ENCODE results near the gene FSD1L.

The FSD1L gene

DNA sequence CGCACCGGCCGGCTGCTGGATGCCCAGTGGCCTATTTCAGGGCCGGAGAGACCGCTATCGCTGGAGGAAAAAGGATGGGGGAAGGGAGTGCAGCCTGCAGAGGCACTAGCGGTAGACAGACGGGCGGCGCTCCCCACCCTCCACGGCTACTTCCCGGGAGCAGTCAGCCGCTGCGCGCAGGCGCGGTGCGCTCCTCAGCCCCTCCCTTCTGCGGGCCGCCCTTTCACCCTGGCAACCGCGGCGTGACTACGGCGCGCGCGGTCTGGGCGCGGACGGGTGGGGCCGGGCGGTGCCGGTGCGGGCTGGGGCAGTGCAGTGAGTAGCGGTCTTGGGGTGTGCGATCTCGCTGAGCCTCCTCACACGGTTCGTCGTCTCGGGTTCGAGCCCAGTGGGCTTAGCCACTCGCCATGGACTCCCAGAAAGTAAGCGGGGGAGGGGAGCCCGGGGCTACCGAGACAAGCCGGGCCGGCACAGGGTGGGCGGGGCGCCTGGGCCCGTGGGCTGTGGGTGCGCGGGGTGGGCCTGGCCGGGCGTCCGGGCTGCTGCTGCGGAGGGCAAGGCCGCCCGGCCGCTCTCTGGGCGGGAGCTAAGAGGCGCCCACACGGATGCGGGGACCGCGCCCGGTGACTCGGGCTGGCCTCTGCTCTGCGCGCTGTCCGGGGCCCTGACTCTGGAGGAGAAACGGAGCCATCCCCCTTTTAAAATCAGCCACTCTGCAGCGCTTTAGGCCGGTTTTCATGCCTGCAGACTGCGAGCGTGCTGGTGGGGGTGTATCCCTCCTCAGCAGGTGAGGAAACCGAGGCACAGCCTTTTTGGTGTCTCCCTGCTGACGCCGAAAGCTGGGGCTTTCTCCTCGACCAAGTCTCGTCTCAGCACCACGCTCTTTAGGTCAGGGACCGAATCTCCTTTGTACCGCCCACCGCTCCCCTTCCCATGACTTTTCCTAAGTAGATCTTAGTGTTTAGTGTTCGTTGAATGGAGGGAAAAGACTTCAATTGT, at the start of gene FSD1L:
Gene FSD1L (plus strand): TSS at position 221 of the 999 bp plus-strand sequence. CDS start 187 bp downstream, at position 408.
- peak; percentile 84 for TF ChIP-seq POLR2A (IDR thresholded peaks at IDR 0.05; ENCODE audit: low read depth, low read length)

DNA sequence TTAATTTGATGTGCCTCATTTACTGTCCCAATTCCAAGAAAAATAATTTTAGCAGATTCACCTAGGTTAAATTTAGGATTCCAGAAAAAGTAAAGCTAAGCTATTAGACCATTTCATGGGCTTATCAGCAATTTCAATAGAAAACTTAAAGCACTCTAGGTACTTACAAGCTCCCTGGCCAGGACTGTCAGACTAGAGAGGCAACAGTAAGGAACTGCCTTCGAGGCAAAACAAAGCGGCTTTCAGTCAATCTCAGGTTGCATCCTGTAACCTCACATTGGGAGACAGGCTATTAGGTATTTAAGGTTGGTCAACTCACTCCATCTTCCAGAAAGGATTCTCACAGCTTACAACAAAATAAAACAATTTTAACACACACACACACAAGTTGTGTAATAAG, 48.7 kb upstream of the FSD1L start:
- FAIRE-seq (peak; percentile 48), DNase-seq (ENCODE audit: insufficient read length, low spot score) (no peak)
- TF ChIP-seq POLR2A (IDR thresholded peaks at IDR 0.05; ENCODE audit: low read depth, low read length), result no peak

More for the DNA sequence above, at the start of gene FSD1L:
- FAIRE-seq, result peak; percentile 91
- DNase-seq (ENCODE audit: insufficient read length, low spot score), result peak; percentile 99

DNA sequence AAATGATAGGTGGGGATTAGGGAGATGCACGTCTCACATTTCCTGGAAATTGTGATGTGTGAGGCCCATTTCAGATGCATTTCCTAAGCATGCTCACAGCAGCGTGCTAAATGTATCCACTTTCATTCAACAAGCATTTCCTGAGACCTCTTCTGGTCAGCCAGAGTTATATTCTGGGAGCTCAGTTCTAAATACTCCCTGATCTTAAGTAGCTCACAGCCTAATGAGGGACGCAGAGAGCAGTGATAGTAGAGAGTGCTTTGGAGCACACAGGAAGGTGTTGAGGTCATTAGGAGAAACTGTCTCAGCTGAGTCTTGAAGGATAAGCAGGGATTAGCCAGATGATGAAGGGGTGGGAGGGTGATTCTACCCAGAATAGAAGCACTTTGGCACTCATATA, 46.2 kb upstream of the FSD1L start:
- TF ChIP-seq POLR2A (IDR thresholded peaks at IDR 0.05; ENCODE audit: low read depth, low read length), result no peak
- DNase-seq (ENCODE audit: insufficient read length, low spot score) (no peak), FAIRE-seq (peak; percentile 57)

DNA sequence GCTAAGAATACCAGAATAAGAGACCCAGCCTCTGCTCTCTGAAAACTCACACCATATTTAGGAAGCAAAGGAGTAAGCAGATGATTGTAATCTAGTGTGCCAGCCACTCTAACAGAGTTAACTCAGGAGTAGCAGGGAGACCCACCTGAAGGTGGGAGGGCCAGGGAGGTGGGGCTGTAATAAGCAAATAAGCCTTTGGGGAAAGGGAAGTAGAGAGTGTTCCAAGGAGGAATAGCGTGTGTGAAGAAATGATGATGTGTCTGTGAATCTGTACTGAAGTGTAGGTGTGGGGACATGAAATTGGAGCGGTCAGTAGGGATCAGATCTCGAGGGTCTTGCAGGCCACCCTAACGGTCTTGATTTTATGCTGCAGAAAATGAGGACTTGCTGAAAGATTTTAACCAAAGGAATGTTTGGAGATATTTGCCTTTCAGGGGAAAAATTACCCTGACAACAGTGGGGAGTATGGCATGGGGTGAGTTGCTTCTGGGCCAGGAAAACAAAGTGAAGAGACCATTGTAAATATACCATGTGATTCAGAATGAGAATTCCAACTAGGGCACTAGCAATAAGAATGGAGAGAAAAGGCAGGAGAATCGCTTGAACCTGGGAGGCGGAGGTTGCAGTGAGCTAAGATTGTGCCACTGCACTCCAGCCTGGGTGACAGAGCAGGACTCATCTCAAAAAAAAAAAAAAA, 44.1 kb upstream of the FSD1L start:
- no peak for TF ChIP-seq POLR2A (IDR thresholded peaks at IDR 0.05; ENCODE audit: low read depth, low read length)
- FAIRE-seq, result no peak
- no peak for DNase-seq (ENCODE audit: insufficient read length, low spot score)

DNA sequence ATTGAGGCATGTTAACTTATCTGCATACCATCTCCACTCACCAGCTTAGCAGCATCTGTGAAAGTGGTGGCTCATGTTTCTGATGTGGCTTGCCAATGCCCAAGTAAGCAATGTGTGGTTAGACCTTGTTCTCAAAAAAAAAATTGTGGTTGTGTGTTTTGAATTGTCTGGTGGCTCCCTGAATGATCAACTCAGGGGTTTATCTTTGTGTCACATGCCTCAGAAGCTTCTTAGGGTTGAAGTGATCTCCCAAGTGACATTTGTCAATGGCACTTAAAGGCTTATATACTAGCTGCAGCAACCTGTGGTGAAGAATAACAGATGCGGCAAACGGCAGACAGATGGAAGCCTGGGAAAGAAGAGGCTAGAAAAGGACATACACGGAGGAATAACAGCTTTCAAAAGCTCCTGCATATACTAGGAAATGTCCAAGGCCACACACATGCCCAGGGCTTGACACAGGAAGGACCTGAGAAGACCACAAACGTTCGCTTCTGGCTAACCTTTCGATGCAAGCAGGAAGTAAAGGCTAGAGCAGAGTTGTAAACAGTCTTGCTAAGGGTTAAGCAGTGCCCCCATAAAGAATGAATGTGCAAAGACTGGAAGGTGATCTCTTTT, 42.2 kb upstream of the FSD1L start:
- no peak for TF ChIP-seq POLR2A (IDR thresholded peaks at IDR 0.05; ENCODE audit: low read depth, low read length)
- peak; percentile 36 for FAIRE-seq
- DNase-seq (ENCODE audit: insufficient read length, low spot score), result no peak

DNA sequence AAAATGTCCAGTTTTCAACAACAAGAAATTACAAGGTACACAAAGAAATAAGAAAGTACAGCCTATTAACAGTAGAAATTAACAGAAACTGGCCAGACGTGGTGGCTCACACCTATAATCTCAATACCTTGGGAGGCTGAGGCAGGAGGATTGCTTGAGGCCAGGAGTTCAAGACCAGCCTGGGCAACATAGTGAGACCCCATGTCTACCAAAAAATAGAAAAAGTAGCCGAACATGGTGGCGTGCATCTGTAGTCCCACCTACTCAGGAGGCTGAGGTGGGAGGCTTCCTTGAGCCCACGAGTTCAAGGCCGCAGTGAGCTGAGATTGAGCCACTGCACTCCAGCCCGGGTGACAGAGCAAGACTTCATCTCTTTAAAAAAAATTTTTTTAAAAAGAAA, 41.5 kb upstream of the FSD1L start:
- DNase-seq (ENCODE audit: insufficient read length, low spot score), result no peak
- FAIRE-seq, result no peak
- no peak for TF ChIP-seq POLR2A (IDR thresholded peaks at IDR 0.05; ENCODE audit: low read depth, low read length)

DNA sequence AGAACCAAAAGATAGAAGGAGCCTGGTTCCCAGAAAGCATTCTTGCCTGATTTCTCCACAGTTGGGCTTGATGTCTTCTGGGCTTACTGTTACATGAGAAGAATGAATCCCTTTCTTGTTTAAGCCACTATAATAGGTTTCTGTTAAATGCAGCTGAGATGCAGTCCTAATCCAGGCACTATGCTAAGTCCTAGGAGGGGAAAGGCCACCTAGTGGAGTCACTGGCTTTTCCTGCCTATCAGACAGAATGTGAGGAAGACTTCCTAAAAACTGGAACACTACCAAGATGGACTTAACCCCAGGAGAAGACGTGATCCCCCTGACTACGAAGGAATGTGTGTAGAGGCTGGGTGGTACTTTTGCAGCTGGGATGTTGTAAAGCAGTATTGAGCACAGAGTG, 34.3 kb upstream of the FSD1L start:
- FAIRE-seq (peak; percentile 96), DNase-seq (ENCODE audit: insufficient read length, low spot score) (peak; percentile 23)
- TF ChIP-seq POLR2A (IDR thresholded peaks at IDR 0.05; ENCODE audit: low read depth, low read length), result no peak

DNA sequence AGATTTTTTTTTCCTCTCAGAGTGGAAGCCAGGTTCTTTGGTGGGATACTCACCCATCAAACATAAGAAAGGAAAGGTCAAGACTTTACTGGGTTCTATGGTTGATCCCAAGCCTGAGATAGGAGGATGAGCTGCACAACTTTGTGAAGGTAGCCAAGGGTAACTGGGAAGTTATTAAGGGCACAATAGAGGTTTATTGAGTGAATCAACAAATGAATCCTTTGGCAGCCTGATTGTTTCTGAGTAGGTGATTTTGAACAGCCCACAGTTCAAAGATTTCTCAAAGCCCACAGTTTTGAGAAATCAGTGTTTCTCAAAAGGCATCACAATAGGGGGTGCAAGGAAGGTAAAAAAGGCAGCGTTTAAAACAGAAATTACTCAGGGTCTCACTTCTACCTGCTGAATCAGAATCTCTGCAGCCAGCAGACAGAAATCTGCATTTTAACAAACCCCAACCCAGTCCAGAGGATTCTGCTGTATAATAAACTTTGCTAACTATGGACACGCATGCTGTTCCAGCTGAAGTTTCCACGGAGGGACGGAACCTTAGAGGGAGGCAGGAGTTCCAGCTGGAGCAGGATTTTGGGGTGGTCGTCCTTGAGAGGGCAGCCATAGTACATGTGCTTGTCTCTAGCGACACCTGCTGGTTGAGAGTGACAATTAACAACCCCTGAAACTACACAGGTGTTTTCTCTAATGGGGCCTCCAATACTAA, 32.7 kb upstream of the FSD1L start:
- DNase-seq (ENCODE audit: insufficient read length, low spot score) (peak; percentile 48), FAIRE-seq (peak; percentile 80)
- TF ChIP-seq POLR2A (IDR thresholded peaks at IDR 0.05; ENCODE audit: low read depth, low read length), result no peak

DNA sequence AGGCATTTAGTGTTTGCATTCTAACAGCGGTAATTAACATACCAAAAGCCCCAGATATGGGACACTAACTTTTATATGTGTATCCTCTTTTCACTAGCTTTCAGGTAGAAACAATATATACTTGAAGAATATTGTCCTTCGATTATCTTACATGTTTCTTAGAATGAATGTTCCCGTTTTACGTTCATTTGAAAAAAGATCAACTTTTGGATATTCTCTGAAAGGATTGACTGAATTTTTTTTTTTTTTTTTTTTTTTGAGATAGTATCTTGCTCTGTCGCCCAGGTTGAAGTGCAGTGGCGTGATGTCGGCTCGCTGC, 32.2 kb upstream of the FSD1L start:
- FAIRE-seq (no peak), DNase-seq (ENCODE audit: insufficient read length, low spot score) (no peak)
- no peak for TF ChIP-seq POLR2A (IDR thresholded peaks at IDR 0.05; ENCODE audit: low read depth, low read length)

DNA sequence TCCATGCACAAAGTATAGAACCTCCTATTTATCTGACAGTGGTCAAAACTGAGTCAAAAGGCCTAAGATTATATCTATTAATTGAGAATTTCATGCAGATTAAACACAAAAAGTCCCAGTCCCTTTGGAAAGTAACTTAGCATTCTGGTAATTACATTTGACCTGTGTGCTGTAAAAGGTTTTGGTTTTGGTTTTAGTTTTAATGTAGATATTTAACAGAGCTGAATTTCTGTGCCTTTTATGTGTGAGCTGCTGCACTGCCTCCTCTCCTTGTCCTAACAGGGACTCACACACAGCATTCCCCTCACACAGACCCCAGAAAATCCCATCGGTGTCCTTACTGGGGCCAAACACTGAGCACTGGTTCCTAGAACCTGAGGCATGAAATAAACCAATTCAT, 31.0 kb upstream of the FSD1L start:
- FAIRE-seq (no peak), DNase-seq (ENCODE audit: insufficient read length, low spot score) (no peak)
- no peak for TF ChIP-seq POLR2A (IDR thresholded peaks at IDR 0.05; ENCODE audit: low read depth, low read length)

DNA sequence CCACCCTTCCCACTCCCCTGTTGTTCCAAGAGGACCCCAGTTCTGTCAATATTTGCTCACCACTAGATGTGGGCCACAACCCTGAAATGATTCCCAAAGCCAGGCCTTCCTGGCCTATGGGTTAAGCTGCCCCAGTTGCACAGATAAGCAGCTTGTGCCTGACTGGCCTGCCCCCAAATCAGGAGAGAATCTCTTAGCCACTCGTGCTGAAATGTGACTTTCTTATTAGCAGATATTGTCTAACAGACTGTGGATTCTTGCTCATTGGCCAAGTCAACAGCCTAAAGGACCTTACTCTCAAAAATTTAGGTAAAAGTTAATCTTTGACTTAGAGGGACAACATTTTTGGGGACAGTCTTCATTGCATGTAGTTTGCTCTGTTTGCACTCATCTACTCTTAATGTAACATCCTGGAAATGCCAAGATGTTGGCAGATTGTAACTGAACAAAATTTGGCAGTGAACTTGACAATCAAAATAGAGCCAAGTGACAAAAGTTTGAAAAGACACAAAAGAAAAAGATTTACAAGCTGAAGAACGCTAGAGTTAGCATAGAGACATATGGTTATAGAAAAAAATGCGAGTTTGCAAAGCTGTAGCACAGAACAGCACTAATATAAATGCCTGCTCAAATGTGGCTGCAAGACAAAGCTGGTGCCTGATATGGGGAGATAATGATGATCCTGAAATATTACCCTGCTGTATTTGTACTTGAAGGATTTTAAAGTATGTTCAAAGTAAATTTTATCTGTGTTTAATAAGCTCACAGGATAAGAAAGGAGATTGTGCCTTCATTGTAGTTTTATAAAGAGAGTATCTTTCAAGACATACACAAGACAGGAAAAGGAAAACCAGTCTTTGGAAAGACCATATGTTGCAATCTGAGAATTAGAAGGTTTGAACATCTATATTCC, 29.0 kb upstream of the FSD1L start:
- DNase-seq (ENCODE audit: insufficient read length, low spot score) (no peak), FAIRE-seq (no peak)
- TF ChIP-seq POLR2A (IDR thresholded peaks at IDR 0.05; ENCODE audit: low read depth, low read length), result no peak

DNA sequence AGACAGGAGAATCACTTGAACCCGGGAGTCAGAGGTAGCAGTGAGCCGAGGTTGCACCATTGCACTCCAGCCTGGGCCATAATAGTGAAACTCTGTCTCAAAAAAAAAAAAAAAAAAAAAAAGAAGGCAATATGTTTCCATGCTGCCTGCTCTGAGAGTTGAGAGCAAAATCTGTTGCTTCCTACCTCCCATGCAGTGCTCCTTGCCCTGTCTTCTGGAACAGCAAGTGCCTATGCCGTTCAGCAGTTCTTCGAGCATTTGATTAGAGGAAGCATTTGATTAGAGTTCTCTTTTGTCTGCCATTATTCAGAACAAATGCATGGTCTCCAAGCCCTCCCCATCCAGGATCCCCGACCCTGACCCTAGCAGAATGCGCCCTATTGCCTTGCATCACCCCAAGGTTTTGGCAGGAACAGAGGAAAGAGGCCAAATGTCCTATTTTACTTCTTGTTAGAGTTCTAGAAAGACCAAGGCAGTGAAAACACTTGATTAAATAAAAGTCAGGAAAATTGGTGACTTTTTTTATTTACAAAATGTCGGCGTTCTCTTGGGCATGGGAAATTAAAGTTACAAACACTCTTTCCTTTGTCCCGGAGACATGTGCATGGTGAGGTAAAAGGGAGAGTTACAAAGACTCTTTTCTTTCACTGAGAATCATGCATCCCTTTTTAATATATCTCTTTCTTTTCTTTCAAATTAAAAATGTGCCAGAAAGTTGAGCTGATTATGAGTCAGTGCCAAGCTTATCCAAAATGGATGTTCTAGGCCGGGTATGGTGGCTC, 27.8 kb upstream of the FSD1L start:
- TF ChIP-seq POLR2A (IDR thresholded peaks at IDR 0.05; ENCODE audit: low read depth, low read length), result no peak
- FAIRE-seq (no peak), DNase-seq (ENCODE audit: insufficient read length, low spot score) (no peak)

Data from H54 (cell line).